HEK293 (cell line): Measurements from ENCODE around the gene STON2.

Experiments used
- CTCF ChIA-PET: fragments of 350-600 bp; formaldehyde crosslinking; extraction: SDS; loops from one replicate; lab custom pipeline; 2021; ENCODE audit warnings: antibody characterized with exemption; lab: Yijun Ruan, JAX
- POLR2A ChIA-PET: fragments of 300-600 bp; formaldehyde crosslinking; extraction: SDS; loops from one replicate; lab custom pipeline; 2020; ENCODE audit warnings: antibody characterized with exemption, inconsistent platforms; lab: Yijun Ruan, JAX
- H3K27ac ChIP-seq: fragments of 200-500 bp; sonication (Bioruptor generic); 2 replicates; pipeline ENCODE4 v1.5.1; 2014; ENCODE audit warnings: low read depth, low read length, control low read depth, inconsistent platforms; ENCODE audit errors: extremely low read depth
- H3K36me3 ChIP-seq, 2 experiments: fragments of 200-500 bp in 1 of 2; sonication (Bioruptor generic) in 1 of 2; 1 replicate in 1 of 2; 2 replicates in 1 of 2; pipeline ENCODE4 v1.5.1; 2014 to 2017; ENCODE audit warnings: inconsistent platforms in 2 of 2, low read length in 2 of 2; ENCODE audit not compliant: control insufficient read depth in 2 of 2, insufficient read depth in 1 of 2
- H3K4me1 ChIP-seq: fragments of 200-500 bp; sonication (Bioruptor generic); 2 replicates; pipeline ENCODE4 v1.5.1; 2014; ENCODE audit warnings: mild to moderate bottlenecking, low read length, inconsistent platforms; ENCODE audit not compliant: control insufficient read depth, insufficient read depth
- H3K4me3 ChIP-seq: 2 replicates; pipeline ENCODE4 v1.5.1; 2011; ENCODE audit warnings: low read depth, mild to moderate bottlenecking, control low read depth, low read length, moderate library complexity
- H3K9me3 ChIP-seq: fragments of 200-500 bp; sonication (Bioruptor generic); 2 replicates; pipeline ENCODE4 v1.5.1; 2014; ENCODE audit warnings: low read depth, low read length, inconsistent platforms; ENCODE audit not compliant: control insufficient read depth, insufficient read depth
- GLI4 ChIP-seq: fragments of 450-650 bp; formaldehyde crosslinking; IDR thresholded peaks from 2 replicates; pipeline ENCODE4 v1.5.1; 2016; ENCODE audit warnings: missing biosample characterization, missing genetic modification characterization
- HOXC10 ChIP-seq: sonication (generic); formaldehyde crosslinking; IDR thresholded peaks from 2 replicates; pipeline ENCODE4 v1.8.1; 2023; ENCODE audit warnings: mild to moderate bottlenecking, missing genetic modification reagents
- HOXD13 ChIP-seq: sonication (generic); formaldehyde crosslinking; IDR thresholded peaks from 2 replicates; pipeline ENCODE4 v1.8.0; 2022; ENCODE audit warnings: missing genetic modification reagents, borderline replicate concordance
- KLF8 ChIP-seq: fragments of 450-650 bp; formaldehyde crosslinking; IDR thresholded peaks from 2 replicates; pipeline ENCODE4 v1.5.1; 2016; ENCODE audit warnings: missing biosample characterization, missing genetic modification characterization
- REPIN1 ChIP-seq: fragments of 450-650 bp; formaldehyde crosslinking; IDR thresholded peaks from 2 replicates; pipeline ENCODE4 v1.5.1; 2017; ENCODE audit warnings: missing biosample characterization, missing genetic modification characterization, low read depth
- WT1 ChIP-seq: fragments of 450-650 bp; formaldehyde crosslinking; IDR thresholded peaks from 2 replicates; pipeline ENCODE4 v1.5.1; 2016; ENCODE audit warnings: missing biosample characterization, missing genetic modification characterization
- ZEB2 ChIP-seq: fragments of 450-650 bp; formaldehyde crosslinking; IDR thresholded peaks from 2 replicates; pipeline ENCODE4 v1.5.1; 2016; ENCODE audit warnings: missing biosample characterization, missing genetic modification characterization
- ZNF10 ChIP-seq: fragments of 450-650 bp; formaldehyde crosslinking; IDR thresholded peaks from 2 replicates; pipeline ENCODE4 v1.5.1; 2017; ENCODE audit warnings: missing biosample characterization, missing genetic modification characterization
- ZNF132 ChIP-seq: fragments of 450-650 bp; formaldehyde crosslinking; IDR thresholded peaks from 2 replicates; pipeline ENCODE4 v1.5.1; 2017; ENCODE audit warnings: missing biosample characterization, missing genetic modification characterization, borderline replicate concordance
- ZNF214 ChIP-seq: fragments of 450-650 bp; formaldehyde crosslinking; IDR thresholded peaks from 2 replicates; pipeline ENCODE4 v1.5.1; 2017; ENCODE audit warnings: missing biosample characterization, mild to moderate bottlenecking, missing genetic modification characterization, borderline replicate concordance
- ZNF311 ChIP-seq: fragments of 450-650 bp; formaldehyde crosslinking; IDR thresholded peaks from 2 replicates; pipeline ENCODE4 v1.5.1; 2017; ENCODE audit warnings: missing biosample characterization, missing genetic modification characterization, borderline replicate concordance
- ZNF341 ChIP-seq: fragments of 450-650 bp; formaldehyde crosslinking; IDR thresholded peaks from 2 replicates; pipeline ENCODE4; 2016; ENCODE audit warnings: low read depth, missing biosample characterization, missing genetic modification characterization
- ZNF350 ChIP-seq: fragments of 450-650 bp; formaldehyde crosslinking; IDR thresholded peaks from 2 replicates; pipeline ENCODE4 v1.5.0; 2017; ENCODE audit warnings: missing biosample characterization, mild to moderate bottlenecking, missing genetic modification characterization
- ZNF473 ChIP-seq: fragments of 450-650 bp; formaldehyde crosslinking; IDR thresholded peaks from 2 replicates; pipeline ENCODE4 v1.5.1; 2017; ENCODE audit warnings: missing biosample characterization, missing genetic modification characterization
- ZNF510 ChIP-seq: fragments of 450-650 bp; formaldehyde crosslinking; IDR thresholded peaks from 2 replicates; pipeline ENCODE4 v1.5.1; 2018; ENCODE audit warnings: mild to moderate bottlenecking, missing genetic modification characterization, missing biosample characterization; ENCODE audit not compliant: insufficient replicate concordance
- ZNF544 ChIP-seq: fragments of 450-650 bp; formaldehyde crosslinking; IDR thresholded peaks from 2 replicates; pipeline ENCODE4 v1.5.0; 2017; ENCODE audit warnings: missing biosample characterization, missing genetic modification characterization
- ZNF654 ChIP-seq: fragments of 450-650 bp; formaldehyde crosslinking; IDR thresholded peaks from 2 replicates; pipeline ENCODE4 v1.5.1; 2016; ENCODE audit warnings: low read depth, missing biosample characterization, missing genetic modification characterization
- ZNF664 ChIP-seq: fragments of 450-650 bp; formaldehyde crosslinking; IDR thresholded peaks from 2 replicates; pipeline ENCODE4 v1.5.1; 2016; ENCODE audit warnings: missing biosample characterization, missing genetic modification characterization
- ZNF76 ChIP-seq: fragments of 450-650 bp; formaldehyde crosslinking; IDR thresholded peaks from 2 replicates; pipeline ENCODE4; 2016; ENCODE audit warnings: low read depth, missing biosample characterization, missing genetic modification characterization, borderline replicate concordance
- ZNF837 ChIP-seq: fragments of 450-650 bp; formaldehyde crosslinking; IDR thresholded peaks from 2 replicates; pipeline ENCODE4 v1.5.1; 2016; ENCODE audit warnings: missing biosample characterization, missing genetic modification characterization
- TF ChIP-seq, protein P1 (sequence below): fragments of 450-650 bp; formaldehyde crosslinking; IDR thresholded peaks from 2 replicates; pipeline ENCODE4 v1.5.1; 2016; ENCODE audit warnings: missing biosample characterization, missing genetic modification characterization
- TF ChIP-seq, protein P2 (sequence below): fragments of 450-650 bp; formaldehyde crosslinking; IDR thresholded peaks from 2 replicates; pipeline ENCODE4 v1.5.1; 2016; ENCODE audit warnings: missing biosample characterization, missing genetic modification characterization
- TF ChIP-seq, protein P3 (sequence below): fragments of 450-650 bp; formaldehyde crosslinking; IDR thresholded peaks from 2 replicates; pipeline ENCODE4 v1.5.1; 2016; ENCODE audit warnings: missing biosample characterization, missing genetic modification characterization
- TF ChIP-seq, protein P4 (sequence below): fragments of 450-650 bp; formaldehyde crosslinking; IDR thresholded peaks from 2 replicates; pipeline ENCODE4 v1.5.1; 2016; ENCODE audit warnings: missing biosample characterization, missing genetic modification characterization, low read depth

Gene STON2

DNA sequence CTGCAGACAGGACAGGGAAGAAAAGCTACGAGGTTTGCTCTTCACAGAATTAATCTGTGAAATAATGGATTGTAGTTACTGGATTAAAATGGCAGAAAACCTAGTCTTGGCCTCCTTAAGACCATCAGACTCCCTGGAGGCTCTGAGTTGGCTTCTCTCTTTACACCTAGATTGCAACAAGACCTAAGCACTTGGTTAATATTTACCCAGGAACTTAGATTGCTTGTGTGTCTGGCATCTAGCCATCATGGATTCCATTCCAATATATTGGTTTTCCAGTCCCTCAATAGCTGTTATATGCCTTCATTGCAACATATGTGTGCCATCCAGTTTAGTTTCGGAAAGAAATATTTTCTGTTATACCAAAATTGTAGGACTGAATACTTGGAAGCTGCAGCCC lies 177.4 kb downstream of the STON2 start:
- CTCF ChIA-PET = interaction anchor here (1.1 to 1.2 kb wide), 2 partner anchors 52 to 242 kb away, joined by 3 read pairs; no protein-coding TSS in a partner anchor
- Histone ChIP-seq H3K4me3 (no peak overlapping the region), H3K4me1 (peaks cover 5% of the 10 kb centered on the region), H3K36me3 (no peaks in the 10 kb centered on the region), H3K9me3 (no peaks in the 10 kb centered on the region), H3K27ac (no peak overlapping the region)
- no peak for TF ChIP-seq HOXD13 (CRISPR knock-in tag)
- no peak for TF ChIP-seq WT1 (tag by site-specific recombination)
- no peak for TF ChIP-seq GLI4
- TF ChIP-seq ZNF654 (tag by site-specific recombination) = no peak
- TF ChIP-seq, protein P1, sequence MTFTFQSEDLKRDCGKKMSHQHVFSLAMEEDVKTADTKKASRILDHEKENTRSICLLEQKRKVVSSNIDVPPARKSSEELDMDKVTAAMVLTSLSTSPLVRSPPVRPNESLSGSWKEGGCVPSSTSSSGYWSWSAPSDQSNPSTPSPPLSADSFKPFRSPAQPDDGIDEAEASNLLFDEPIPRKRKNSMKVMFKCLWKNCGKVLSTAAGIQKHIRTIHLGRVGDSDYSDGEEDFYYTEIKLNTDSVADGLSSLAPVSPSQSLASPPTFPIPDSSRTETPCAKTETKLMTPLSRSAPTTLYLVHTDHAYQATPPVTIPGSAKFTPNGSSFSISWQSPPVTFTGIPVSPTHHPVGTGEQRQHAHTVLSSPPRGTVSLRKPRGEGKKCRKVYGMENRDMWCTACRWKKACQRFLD = no peak
- TF ChIP-seq KLF8 (tag by site-specific recombination) = no peak
- no peak for TF ChIP-seq ZNF350 (tag by site-specific recombination)
- TF ChIP-seq ZNF311 = no peak
- no peak for TF ChIP-seq HOXC10 (CRISPR knock-in tag)
- no peak for TF ChIP-seq ZNF473 (tag by site-specific recombination)
- POLR2A ChIA-PET = interaction anchor here (1.3 kb wide), 1 partner anchor 53 kb away, joined by 4 read pairs; no protein-coding TSS in a partner anchor

DNA sequence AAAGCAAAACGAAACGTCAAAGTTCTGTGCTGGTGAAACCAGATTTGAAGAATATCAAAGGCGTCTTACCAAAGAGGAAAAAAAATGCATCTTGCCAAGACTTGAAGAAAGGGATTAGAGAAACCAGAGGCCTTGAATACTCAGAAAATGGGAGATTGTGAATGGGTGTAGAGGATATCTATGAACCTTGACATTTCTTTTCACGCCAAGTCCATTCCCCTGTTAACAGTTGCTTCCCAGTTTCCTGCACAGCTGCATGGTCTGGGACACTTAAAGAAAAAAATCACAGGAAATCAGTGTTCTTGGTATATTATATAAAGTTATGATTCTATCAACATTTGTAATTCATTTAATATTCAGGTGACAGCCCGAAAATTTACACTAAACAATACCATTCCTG lies 178.0 kb downstream of the STON2 start:
- H3K9me3 ChIP-seq = no peaks in the 10 kb centered on the region
- no peak overlapping the region for H3K4me3 ChIP-seq
- CTCF ChIA-PET = interaction anchor here (1.1 to 1.6 kb wide), 3 partner anchors 10 to 243 kb away, joined by 3 to 4 read pairs (median 3); no protein-coding TSS in a partner anchor
- no peaks in the 10 kb centered on the region for H3K36me3 ChIP-seq
- TF ChIP-seq, protein P2, sequence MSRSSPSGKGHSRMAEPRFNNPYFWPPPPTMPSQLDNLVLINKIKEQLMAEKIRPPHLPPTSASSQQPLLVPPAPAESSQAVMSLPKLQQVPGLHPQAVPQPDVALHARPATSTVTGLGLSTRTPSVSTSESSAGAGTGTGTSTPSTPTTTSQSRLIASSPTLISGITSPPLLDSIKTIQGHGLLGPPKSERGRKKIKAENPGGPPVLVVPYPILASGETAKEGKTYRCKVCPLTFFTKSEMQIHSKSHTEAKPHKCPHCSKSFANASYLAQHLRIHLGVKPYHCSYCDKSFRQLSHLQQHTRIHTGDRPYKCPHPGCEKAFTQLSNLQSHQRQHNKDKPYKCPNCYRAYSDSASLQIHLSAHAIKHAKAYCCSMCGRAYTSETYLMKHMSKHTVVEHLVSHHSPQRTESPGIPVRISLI (tag by site-specific recombination) = no peak
- TF ChIP-seq ZNF837 (tag by site-specific recombination) (no peak), ZNF214 (tag by site-specific recombination) (no peak), ZNF510 (tag by site-specific recombination) (no peak), ZNF664 (tag by site-specific recombination) (no peak), ZEB2 (tag by site-specific recombination) (no peak), ZNF76 (tag by site-specific recombination) (no peak), ZNF341 (tag by site-specific recombination) (no peak), ZNF10 (tag by site-specific recombination) (no peak), ZNF544 (tag by site-specific recombination) (no peak), REPIN1 (tag by site-specific recombination) (no peak), ZNF132 (tag by site-specific recombination) (no peak)
- TF ChIP-seq, protein P1 = no peak
- TF ChIP-seq, protein P3, sequence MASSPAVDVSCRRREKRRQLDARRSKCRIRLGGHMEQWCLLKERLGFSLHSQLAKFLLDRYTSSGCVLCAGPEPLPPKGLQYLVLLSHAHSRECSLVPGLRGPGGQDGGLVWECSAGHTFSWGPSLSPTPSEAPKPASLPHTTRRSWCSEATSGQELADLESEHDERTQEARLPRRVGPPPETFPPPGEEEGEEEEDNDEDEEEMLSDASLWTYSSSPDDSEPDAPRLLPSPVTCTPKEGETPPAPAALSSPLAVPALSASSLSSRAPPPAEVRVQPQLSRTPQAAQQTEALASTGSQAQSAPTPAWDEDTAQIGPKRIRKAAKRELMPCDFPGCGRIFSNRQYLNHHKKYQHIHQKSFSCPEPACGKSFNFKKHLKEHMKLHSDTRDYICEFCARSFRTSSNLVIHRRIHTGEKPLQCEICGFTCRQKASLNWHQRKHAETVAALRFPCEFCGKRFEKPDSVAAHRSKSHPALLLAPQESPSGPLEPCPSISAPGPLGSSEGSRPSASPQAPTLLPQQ (tag by site-specific recombination) = no peak
- TF ChIP-seq, protein P4, sequence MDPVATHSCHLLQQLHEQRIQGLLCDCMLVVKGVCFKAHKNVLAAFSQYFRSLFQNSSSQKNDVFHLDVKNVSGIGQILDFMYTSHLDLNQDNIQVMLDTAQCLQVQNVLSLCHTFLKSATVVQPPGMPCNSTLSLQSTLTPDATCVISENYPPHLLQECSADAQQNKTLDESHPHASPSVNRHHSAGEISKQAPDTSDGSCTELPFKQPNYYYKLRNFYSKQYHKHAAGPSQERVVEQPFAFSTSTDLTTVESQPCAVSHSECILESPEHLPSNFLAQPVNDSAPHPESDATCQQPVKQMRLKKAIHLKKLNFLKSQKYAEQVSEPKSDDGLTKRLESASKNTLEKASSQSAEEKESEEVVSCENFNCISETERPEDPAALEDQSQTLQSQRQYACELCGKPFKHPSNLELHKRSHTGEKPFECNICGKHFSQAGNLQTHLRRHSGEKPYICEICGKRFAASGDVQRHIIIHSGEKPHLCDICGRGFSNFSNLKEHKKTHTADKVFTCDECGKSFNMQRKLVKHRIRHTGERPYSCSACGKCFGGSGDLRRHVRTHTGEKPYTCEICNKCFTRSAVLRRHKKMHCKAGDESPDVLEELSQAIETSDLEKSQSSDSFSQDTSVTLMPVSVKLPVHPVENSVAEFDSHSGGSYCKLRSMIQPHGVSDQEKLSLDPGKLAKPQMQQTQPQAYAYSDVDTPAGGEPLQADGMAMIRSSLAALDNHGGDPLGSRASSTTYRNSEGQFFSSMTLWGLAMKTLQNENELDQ (tag by site-specific recombination) = no peak
- H3K4me1 ChIP-seq = peaks cover 5% of the 10 kb centered on the region
- no peak overlapping the region; the same call in 1 of the 2 replicates for H3K27ac ChIP-seq
- POLR2A ChIA-PET = no interaction called here
